Hematopoietic multipotent progenitor cell treated with erythropoietin and hydrocortisone succinate and interleukin-3 and kit ligand, for 4 days (in vitro differentiated cells): ENCODE data around the gene GOLGA6D.
A peak's percentile ranks its signal among the peaks of the same experiment; 100 is the strongest.
"Not testable (repeated sequence)": the region's sequence is repeated elsewhere in the genome, so short reads cannot be mapped to it uniquely, and the experiment has no call there.

Source experiments
- DNase-seq: peaks from one replicate; pipeline ENCODE4 v3.0.0-alpha.2; 2015

The GOLGA6D gene

DNA sequence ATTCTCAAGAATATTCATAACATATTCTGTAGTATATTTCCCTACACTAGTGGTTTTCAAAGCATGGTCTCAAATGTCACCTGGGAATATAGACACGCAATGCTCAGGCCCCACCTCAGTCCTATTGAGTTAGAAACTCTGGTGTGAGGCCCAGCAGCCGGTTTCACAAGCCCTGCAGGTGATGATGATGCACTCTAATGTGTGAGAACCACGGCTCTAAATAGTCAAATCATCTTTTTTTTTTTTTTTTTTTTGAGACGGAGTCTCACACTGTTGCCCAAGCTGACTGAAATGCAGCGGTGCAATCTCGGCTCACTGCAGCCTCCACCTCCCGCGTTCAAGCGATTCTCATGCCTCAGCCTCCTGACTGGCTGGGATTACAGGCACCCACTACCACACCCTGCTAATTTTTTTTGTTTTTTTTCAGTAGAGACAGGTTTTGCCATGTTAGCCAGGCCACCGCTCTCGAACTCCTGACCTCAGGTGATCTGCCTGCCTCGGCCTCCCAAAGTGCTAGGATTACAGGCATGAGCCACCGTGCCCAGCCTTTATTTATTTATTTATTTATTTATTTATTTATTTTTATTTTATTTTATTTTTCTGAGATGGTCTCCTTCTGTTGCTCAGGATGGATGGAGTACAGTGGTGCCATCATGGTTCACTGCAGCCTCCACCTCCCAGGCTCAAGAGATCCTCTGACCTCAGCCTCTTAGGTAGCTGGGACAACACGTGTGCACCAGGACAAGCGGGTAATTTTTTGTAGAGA lies 51.2 kb downstream of the GOLGA6D start:
- not testable (repeated sequence) for DNase-seq

DNA sequence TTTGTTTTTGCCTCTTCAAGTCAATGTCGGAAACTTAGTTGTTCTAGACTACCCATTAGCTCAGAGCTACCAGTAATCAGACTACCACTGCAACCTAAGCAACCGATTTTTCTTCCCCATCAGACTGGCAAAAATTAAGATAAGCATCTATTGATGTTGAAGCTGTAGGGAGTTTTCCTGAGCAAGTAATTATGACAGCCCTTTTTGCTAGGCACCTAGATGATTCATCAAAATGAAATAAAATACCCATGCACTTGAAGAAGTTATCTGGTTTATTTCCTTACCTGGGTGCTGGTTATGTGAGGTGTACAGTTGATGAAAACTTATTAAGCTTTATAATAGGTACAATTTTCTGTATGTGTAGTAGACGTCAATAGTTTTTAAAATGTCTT lies 52.7 kb downstream of the GOLGA6D start:
- DNase-seq: no peak

DNA sequence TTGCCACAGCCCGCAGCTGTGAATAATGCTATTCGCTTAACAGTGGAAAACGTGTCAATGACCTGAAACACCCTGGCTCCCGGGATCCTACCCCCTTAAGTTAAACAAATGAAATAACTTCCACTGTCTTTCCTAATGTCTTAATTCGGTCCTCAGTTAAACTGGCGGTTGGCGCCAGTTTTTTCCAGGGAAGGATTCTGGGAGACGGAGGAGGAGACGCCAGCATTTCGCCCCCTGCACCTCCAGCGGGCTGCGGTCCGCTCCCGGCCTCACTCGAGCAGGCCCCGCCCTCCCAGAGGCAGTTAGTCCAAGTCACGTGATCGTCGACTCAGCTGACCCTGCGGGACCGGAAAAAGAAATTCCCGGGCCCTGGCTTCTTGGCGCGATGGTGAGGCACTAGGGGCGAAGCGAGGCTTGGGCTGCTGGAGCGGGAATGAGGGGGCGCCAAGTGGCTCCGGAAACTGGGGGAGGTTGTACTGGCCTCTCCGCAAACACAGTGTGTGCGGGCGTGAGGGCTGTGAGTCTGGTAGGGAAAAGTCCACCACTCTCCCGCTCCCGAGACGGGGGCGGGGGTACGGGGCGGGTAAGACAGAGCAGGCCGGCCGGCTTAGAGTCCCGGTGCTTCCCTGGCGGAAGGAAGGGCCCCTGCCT lies 53.2 kb downstream of the GOLGA6D start, which contains the start of gene COMMD4:
Gene COMMD4 (plus strand): TSS at position 359 of the 651 bp plus-strand sequence. CDS start 27 bp downstream, at position 386.
- peak; percentile 96 for DNase-seq

DNA sequence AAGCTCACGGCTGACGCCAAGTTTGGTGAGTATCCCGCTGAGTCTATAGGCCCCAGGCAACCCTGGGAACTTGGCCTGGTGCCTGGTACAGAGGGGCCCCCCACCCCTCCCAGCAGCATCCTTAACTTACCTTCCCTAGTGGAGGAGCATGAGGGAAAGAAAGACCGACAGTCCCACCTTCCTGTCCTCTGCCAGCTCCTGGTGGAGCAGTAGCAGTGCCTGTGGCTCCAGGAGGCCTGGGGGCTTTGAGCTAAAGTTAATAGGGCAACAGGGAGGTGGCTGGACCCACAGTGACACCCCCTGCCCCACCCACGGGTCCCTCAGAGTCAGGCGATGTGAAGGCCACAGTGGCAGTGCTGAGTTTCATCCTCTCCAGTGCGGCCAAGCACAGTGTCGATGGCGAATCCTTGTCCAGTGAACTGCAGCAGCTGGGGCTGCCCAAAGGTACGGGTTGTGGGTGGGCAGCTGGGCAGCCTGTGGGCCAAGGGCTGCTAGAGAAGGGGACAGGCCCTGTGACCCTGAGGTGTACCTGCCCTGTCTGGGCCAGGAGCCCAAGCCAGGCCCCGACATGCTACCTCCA lies 56.1 kb downstream of the GOLGA6D start:
- DNase-seq: no peak

DNA sequence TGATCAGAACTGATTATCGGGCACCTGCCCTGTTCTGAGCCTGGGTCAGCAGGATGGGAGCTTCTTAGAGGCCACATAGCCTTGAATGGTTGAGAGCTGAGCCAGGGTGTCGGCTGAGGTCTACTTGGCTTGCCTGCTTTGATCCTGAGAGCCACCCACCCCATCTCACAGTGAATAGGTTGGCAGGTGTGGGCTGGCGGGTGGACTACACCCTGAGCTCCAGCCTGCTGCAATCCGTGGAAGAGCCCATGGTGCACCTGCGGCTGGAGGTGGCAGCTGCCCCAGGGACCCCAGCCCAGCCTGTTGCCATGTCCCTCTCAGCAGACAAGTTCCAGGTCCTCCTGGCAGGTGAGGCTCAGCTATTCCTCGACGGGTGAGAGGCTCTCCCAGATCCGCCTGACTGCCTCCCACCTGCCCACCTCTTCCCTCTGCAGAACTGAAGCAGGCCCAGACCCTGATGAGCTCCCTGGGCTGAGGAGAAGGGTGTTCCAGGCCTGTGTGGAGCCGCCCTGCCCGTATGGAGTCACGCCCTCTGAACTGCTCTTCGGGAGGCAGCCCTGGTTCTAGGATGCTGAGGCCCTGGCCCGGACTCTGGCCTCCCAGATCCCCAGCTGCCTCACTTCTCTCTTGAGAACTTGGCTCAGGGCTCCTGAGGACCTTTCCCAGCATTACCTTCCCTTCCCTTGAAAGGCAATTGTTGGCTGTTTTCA lies 57.1 kb downstream of the GOLGA6D start:
- no peak for DNase-seq

DNA sequence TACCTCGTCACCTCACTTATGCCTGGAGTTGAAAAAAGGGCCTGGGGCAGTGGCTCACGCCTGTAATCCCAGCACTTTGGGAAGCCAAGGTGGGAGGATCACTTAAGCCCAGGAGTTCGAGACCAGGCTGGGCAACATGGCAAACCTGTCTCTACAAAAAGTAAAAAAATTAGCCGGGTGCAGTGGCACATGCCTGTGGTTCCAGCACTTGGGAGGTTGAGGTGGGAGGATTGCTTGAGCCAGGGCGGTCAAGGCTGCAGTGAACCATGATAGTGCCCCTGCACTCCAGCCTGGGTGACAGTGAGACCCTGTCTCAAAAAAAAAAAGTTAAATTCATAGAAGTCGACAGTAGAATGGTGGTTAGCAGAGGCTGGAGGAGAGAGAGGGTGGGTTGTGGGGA lies 59.6 kb downstream of the GOLGA6D start:
- DNase-seq: no peak

DNA sequence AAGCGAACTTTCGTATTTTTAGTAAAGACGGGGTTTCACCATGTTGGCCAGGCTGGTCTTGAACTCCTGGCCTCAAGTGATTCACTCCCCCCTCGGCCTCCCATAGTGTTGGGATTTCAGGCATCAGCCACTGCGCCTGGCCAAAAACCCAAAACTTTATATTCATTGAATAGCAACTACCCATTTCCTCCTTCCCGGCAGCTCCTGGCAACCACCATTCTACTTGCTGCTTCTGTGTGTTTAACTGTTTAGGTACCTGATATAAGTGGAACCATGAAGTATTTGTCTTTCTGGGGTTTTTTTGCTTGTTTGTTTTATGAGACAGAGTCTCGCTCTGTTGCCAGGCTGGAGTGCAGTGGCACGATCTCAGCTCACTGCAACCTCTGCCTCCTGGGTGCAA lies 61.3 kb downstream of the GOLGA6D start:
- peak; percentile 30 for DNase-seq
